Testis (tissue), 2 donors: Measurements from ENCODE around the gene TMEM120A.

Source experiments
- POLR2A ChIP-seq: fragments of 450-650 bp; IDR thresholded peaks from one replicate; pipeline ENCODE4 v1.6.1; 2017; ENCODE audit warnings: antibody characterized with exemption, mild to moderate bottlenecking, moderate library complexity
- TF ChIP-seq, protein P1 (sequence below), 3 experiments: fragments of 450-650 bp in 2 of 3; fragments of 200-600 bp in 1 of 3; sonication (generic) in 1 of 3; IDR thresholded peaks; one replicate each; pipeline ENCODE4 v1.5.1; 2016 to 2019; ENCODE audit warnings: antibody characterized with exemption in 3 of 3, mild to moderate bottlenecking in 2 of 3, moderate library complexity in 1 of 3

DNA sequence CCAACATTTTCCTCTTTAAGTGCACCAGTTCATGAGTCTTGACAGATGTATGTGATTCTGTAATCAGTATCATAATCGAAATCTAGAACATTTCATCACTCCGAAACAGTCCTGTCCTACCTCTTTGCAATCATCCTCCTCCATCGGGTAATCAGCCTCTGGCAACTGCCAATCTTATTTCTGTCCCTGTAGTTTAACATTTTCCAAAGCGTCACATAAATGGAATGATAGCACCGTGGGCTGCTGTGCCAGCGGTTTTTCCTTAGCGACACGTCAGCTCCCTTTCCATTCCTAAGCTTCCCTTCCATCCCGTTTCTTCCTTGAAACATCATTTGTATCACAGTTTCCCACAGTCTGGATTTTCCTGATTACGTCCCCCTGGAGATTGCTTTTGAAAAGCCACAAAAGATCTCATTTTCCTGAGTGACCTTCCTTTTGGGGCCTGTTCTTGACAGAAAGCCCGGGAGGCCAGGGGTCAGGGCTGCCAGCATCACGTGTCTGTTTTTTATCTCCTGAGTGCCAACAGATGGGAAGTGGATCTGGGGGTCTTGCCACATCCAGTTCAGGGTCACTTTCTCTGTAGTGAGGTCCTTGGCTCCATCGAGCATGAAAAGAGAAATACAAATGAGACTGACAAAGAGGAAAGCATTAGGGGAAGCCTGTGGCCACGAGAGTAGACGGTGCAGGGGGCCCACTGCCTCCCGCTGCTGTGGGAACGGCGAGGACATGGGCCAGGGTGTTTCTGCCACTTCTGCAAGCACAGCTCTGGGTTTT, 31.6 kb downstream of the TMEM120A start:
- TF ChIP-seq, protein P1, sequence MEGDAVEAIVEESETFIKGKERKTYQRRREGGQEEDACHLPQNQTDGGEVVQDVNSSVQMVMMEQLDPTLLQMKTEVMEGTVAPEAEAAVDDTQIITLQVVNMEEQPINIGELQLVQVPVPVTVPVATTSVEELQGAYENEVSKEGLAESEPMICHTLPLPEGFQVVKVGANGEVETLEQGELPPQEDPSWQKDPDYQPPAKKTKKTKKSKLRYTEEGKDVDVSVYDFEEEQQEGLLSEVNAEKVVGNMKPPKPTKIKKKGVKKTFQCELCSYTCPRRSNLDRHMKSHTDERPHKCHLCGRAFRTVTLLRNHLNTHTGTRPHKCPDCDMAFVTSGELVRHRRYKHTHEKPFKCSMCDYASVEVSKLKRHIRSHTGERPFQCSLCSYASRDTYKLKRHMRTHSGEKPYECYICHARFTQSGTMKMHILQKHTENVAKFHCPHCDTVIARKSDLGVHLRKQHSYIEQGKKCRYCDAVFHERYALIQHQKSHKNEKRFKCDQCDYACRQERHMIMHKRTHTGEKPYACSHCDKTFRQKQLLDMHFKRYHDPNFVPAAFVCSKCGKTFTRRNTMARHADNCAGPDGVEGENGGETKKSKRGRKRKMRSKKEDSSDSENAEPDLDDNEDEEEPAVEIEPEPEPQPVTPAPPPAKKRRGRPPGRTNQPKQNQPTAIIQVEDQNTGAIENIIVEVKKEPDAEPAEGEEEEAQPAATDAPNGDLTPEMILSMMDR (IDR thresholded peaks at IDR 0.05), result no peak
- no peak for TF ChIP-seq POLR2A
